Breast epithelium (tissue), 3 donors: ENCODE data around the gene OR5B21.

Experiments
- CTCF ChIP-seq, 3 donors: fragments of 450-650 bp; IDR thresholded peaks; one replicate each; pipeline ENCODE4 v1.5.1; 2016 to 2017; ENCODE audit warnings: antibody characterized with exemption in 3 of 3, mild to moderate bottlenecking in 3 of 3, moderate library complexity in 3 of 3
- POLR2A ChIP-seq: fragments of 450-650 bp; IDR thresholded peaks from one replicate; pipeline ENCODE4 v1.6.1; 2016; ENCODE audit warnings: antibody characterized with exemption, mild to moderate bottlenecking, moderate library complexity

- no peak for TF ChIP-seq CTCF (IDR thresholded peaks at IDR 0.05)
- no peak for TF ChIP-seq POLR2A
Measured at GRCh38 chr11:58509748-58510147, 1.8 kb upstream of the OR5B21 start.
